Ascending aorta (tissue), 2 donors: ENCODE measurements around the gene B3GALNT2. TPM values are rescaled to one million over a fixed set of nuclear protein-coding genes. Genes with fewer than 3 reads are reported as not detected.

Experiments
- DNase-seq, 2 donors: peaks; one replicate each; pipeline ENCODE4 v3.0.0-alpha.2; 2019; ENCODE audit warnings: low spot score in 2 of 2
- H3K27ac ChIP-seq, 2 donors: fragments of 200-600 bp; sonication (generic); one replicate each; pipeline ENCODE4 v1.5.1; 2016 to 2017; ENCODE audit warnings: mild to moderate bottlenecking in 1 of 2
- H3K27me3 ChIP-seq: fragments of 200-600 bp; sonication (generic); one replicate; pipeline ENCODE4 v1.5.1; 2017
- H3K36me3 ChIP-seq, 2 donors: fragments of 200-600 bp; sonication (generic); one replicate each; pipeline ENCODE4 v1.5.1; 2016
- H3K4me1 ChIP-seq, 2 donors: fragments of 200-600 bp; sonication (generic); one replicate each; pipeline ENCODE4 v1.5.1; 2016 to 2017; ENCODE audit warnings: mild to moderate bottlenecking in 1 of 2
- H3K4me3 ChIP-seq, 2 donors: fragments of 200-600 bp; sonication (generic); one replicate each; pipeline ENCODE4 v1.5.1; 2016 to 2017; ENCODE audit warnings: mild to moderate bottlenecking in 1 of 2
- H3K9me3 ChIP-seq, 2 donors: fragments of 200-600 bp; sonication (generic); one replicate each; pipeline ENCODE4 v1.5.1; 2016
- CTCF ChIP-seq, 3 experiments: fragments of 200-600 bp in 2 of 3; fragments of 450-650 bp in 1 of 3; sonication (generic) in 2 of 3; IDR thresholded peaks; one replicate each; pipeline ENCODE4 v1.5.1; 2016 to 2019; ENCODE audit warnings: antibody characterized with exemption in 3 of 3, mild to moderate bottlenecking in 1 of 3, moderate library complexity in 1 of 3
- intact Hi-C: fragments of 100-400 bp; cut with DNase I; formaldehyde crosslinking; loops from one replicate; pipeline ENCODE4 v1.15.1; 2023
- total RNA-seq: library from RNA; depleted of rRNA; stranded (reverse); fragments of >200 nt; gene quantifications from one replicate; pipeline ENCODE4 v1.1.0, GENCODE V29; 2016

The B3GALNT2 gene
- total RNA-seq, 1 donor from 2014 or later, result 54.2 TPM

DNA sequence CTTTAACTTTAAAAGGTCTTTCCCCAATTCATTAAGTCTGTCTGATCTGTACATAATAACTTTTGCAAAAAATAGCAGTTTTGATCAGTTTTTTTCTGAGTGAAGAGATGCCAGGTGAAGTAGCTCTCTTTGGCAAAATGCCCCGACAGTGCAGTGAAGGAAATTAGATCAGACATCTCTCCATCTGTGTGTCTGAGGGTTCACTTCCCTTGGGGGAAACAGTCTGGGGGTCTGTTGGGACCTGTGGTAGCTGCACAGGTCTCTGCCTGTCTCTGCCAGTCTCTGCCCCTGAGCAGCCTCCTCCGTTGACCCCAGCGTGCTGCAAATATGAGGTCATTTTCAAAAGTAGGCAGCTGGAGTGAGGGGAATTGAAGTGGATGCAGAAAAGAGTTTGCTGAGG lies 82.5 kb downstream of the B3GALNT2 start:
- Histone ChIP-seq H3K27me3 (no peaks in the 10 kb centered on the region), H3K9me3 (no peaks in the 10 kb centered on the region), H3K4me3 (no peak overlapping the region), H3K36me3 (no peaks in the 10 kb centered on the region), H3K4me1 (peaks cover 2% of the 10 kb centered on the region in 2 donors), H3K27ac (no peak overlapping the region)
- intact Hi-C loops, result no loop called here
- TF ChIP-seq CTCF (IDR thresholded peaks at IDR 0.05), result no peak
- DNase-seq, result no peak

DNA sequence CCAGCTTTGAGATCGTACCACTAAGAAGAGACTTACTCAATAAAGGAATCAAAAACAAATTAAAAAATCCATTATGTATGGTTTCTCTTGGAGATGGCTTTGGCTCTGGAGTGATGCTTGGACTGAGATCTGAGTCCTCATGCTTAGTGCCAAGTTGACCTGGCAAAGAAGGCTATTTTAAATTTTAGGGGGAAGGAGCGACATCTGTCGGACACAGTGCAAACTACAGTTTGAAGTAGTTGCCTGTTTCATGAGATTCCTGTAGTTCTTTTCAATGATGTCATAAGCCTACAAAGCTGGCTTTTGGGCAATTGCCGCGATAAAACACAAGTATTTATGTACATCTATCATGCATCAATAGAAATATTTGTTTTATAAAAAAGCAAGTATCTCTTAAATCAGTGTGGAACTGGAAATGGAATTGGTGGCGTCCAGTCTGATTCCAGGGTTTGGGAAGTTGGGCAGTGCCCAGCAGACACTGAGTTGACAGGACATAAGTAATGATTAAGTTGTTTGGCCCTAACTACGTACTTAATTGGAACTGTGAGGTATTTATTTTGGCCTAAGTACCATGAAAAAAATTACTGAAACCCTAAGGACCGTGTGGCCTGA lies 87.1 kb downstream of the B3GALNT2 start:
- peak in 1 of 2 donors; percentile 86 for DNase-seq
- H3K4me1 ChIP-seq, result peaks cover 2 to 4% of the 10 kb centered on the region in 2 donors
- intact Hi-C loops, result loop anchor here (2.0 to 10.0 kb wide), 5 partner anchors 50 to 932 kb away; partner anchors contain the start of genes ARID4B, GGPS1 and TBCE
- no peak overlapping the region for H3K4me3 ChIP-seq
- H3K36me3 ChIP-seq, result no peaks in the 10 kb centered on the region
- no peaks in the 10 kb centered on the region for H3K27me3 ChIP-seq
- peak overlapping the region in 1 of 2 donors; percentile 36 for H3K27ac ChIP-seq
- peak; percentile 79 to 85 (median 82) for TF ChIP-seq CTCF (IDR thresholded peaks at IDR 0.05)
- H3K9me3 ChIP-seq, result no peaks in the 10 kb centered on the region

DNA sequence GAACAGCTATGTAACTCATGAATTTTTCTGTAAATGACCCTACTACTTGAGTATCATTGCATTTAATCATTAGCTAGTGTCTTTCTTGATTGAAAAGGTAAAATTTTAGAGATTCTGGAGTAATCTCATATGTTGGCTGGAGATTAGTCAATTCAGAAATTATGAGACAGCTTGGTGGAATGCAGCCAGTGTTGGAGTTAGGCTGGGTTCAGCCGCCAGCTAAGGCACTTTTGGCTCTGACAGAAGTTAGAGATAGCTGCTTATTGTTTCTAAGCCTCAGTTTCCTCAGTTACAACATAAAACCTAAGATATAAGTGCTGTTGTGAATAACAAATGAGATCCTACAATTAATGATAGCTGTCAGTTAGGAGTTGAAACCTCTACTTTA lies 87.6 kb downstream of the B3GALNT2 start:
- Histone ChIP-seq H3K27me3 (no peaks in the 10 kb centered on the region), H3K9me3 (no peaks in the 10 kb centered on the region), H3K4me1 (peaks cover 2 to 4% of the 10 kb centered on the region in 2 donors), H3K4me3 (no peak overlapping the region), H3K27ac (peak overlapping the region in 1 of 2 donors; percentile 36), H3K36me3 (no peaks in the 10 kb centered on the region)
- TF ChIP-seq CTCF (IDR thresholded peaks at IDR 0.05), result no peak
- DNase-seq, result no peak
- intact Hi-C loops, result loop anchor here (2.0 to 10.0 kb wide), 5 partner anchors 50 to 932 kb away; partner anchors contain the start of genes ARID4B, GGPS1 and TBCE

DNA sequence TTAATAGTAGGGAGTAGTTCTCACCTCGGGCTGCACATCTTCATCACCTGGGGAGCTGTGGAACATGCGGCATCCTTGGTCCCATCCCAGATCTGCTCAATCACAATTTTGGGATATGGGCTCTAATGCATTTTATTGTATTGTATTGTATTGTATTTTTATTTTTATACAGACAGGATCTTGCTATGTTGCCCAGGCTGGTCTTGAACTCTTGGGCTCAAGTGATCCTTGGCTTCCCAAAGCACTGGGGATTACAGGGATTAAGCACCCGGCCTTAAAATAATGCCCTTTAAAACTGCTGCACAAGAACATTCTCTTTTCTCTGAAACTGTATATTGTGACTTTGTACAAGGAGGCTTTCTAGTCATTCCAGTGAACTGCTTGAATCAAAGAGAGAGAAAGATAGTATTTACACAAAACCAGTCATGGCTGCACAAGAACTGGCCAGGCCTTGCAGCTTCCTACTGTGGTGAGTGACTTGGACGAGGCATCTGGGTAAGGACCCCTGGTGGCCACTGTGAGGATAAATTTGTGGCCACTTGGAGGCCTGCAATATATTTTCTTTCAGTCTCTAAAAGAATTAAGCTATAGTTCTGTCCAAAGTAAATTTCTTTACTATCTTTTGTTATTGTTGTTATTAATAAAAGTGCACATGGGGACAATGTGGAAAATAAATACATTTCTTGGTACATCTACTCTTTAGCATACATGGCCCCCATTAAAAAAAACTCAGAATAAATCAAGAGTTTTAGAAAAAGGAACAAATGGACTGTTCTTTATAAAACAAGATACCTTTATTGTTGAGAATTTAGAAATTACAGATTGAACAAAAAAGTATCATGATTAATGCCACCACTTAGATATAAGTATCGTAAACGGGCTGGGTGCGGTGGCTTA lies 89.0 kb downstream of the B3GALNT2 start:
- Histone ChIP-seq H3K27me3 (no peaks in the 10 kb centered on the region), H3K4me1 (peaks cover 2 to 4% of the 10 kb centered on the region in 2 donors), H3K4me3 (no peak overlapping the region), H3K27ac (no peak overlapping the region), H3K9me3 (no peaks in the 10 kb centered on the region), H3K36me3 (no peaks in the 10 kb centered on the region)
- peak in 1 of 2 donors; percentile 71 for DNase-seq
- TF ChIP-seq CTCF (IDR thresholded peaks at IDR 0.05), result peak; percentile 46 to 59 (median 54)
- intact Hi-C loops, result loop anchor here (5.0 to 10.0 kb wide), 2 partner anchors 308 to 930 kb away; no protein-coding TSS in a partner anchor

DNA sequence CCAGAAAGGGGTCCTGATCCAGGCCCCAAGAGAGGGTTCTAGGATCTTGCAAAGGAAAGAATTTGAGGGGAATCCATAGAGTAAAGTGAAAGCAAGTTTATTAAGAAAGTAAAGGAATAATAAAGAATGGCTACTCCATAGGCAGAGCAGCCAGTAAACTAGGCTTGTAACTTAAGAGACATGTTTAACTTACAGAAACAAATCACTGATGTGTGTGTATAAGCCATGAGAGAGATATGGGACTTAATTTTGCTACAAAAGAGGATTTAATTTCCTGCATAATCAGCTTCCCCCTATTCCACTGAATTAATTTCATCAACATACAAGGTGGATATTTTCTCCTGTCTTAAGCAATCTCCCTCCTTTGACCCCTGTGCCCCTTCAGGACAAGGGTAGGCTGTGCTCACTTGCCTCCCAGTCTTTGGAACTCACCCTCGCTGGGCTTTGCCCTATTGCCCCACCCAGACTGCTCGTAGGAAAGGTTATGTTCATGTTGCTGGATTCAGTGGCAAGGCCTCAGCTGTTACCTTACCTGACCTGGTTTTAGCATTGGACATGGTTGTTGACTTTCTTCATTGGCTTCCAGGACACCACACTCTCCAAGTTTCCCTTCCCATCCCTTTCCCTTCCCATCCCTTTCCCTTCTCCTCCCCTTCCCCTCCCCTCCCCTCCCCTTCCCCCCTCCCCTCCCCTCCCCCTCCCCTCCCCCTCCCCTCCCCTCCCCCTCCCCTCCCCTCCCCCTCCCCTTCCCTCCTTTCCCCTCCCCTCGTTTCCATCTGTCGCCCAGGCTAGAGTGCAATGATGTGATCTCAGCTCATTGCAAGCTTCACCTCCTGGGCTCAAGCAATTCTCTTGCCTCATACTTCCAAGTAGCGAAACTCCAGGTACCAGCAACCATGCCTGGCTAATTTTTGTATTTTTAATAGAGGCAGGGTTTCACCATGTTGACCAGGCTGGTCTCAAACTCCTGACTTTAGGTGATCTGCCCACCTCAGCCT lies 92.5 kb downstream of the B3GALNT2 start:
- TF ChIP-seq CTCF (IDR thresholded peaks at IDR 0.05), result no peak
- no peak for DNase-seq
- Histone ChIP-seq H3K9me3 (no peaks in the 10 kb centered on the region), H3K27me3 (no peaks in the 10 kb centered on the region), H3K27ac (no peak overlapping the region), H3K36me3 (no peaks in the 10 kb centered on the region), H3K4me1 (peaks cover under 1 to 2% of the 10 kb centered on the region in 2 donors), H3K4me3 (no peak overlapping the region)
- intact Hi-C loops, result loop anchor here (10.0 kb wide), 1 partner anchor 927 kb away; no protein-coding TSS in a partner anchor
